Psoas muscle (tissue), 8 donors: ENCODE data around the gene EVI5L. TPM values are rescaled to one million over a fixed set of nuclear protein-coding genes. Genes with fewer than 3 reads are reported as not detected.

ENCODE experiments used
- ATAC-seq, 4 donors: fragments of 200-7000 bp; cut with Tn5 transposase; one replicate each; pipeline ENCODE4 v1.9.1; 2020; ENCODE audit warnings: moderate library complexity in 3 of 4, mild to moderate bottlenecking in 2 of 4
- DNase-seq, 2 donors: peaks; one replicate each; pipeline ENCODE4 v3.0.0-alpha.2; 2020
- H3K27ac ChIP-seq: fragments of 200-600 bp; one replicate; pipeline ENCODE4 v1.8.0; 2022
- H3K27me3 ChIP-seq, 3 donors: fragments of 200-600 bp in 1 of 3; one replicate each; pipeline versions ENCODE4 v1.6.1 to v1.8.0; 2013 to 2022; ENCODE audit warnings: low read length in 2 of 3, mild to moderate bottlenecking in 2 of 3, moderate library complexity in 1 of 3; ENCODE audit not compliant: insufficient read depth in 3 of 3
- H3K36me3 ChIP-seq, 2 donors: fragments of 200-600 bp in 1 of 2; one replicate each; pipeline versions ENCODE4 v1.6.1 to v1.8.0; 2013 to 2022; ENCODE audit warnings: low read depth in 1 of 2, mild to moderate bottlenecking in 1 of 2, moderate library complexity in 1 of 2; ENCODE audit not compliant: insufficient read depth in 1 of 2
- H3K4me1 ChIP-seq: fragments of 200-600 bp; one replicate; pipeline ENCODE4 v1.8.0; 2022
- H3K4me3 ChIP-seq: fragments of 200-600 bp; one replicate; pipeline ENCODE4 v1.8.0; 2022; ENCODE audit warnings: mild to moderate bottlenecking
- H3K9me3 ChIP-seq: fragments of 200-600 bp; one replicate; pipeline ENCODE4 v1.8.0; 2022
- WGBS, 3 donors: extraction: QIAGEN DNeasy Blood & Tissue Kit; methylation state at CpG; one replicate each; pipeline versions ENCODE4 v1.1.6 to v1.1.7; 2013; 5-methylcytosine and 5-hydroxymethylcytosine counted together
- intact Hi-C, 2 donors: fragments of 100-400 bp; cut with DNase I; formaldehyde crosslinking; loops; one replicate each; pipeline versions ENCODE4 v1.11.0 to v1.14.2; 2022
- polyA plus RNA-seq, 3 donors: library from polyadenylated mRNA; stranded (reverse); fragments of 200-250 nt; gene quantifications; one replicate each; pipeline ENCODE4 v1.2.3, GENCODE V29; 2013
- total RNA-seq, 4 donors: library from RNA; stranded (reverse); fragmentation: NEBNext Ultra II Directional in 2 of 4; extraction: Animal tissue kit (Norgen Biotek cat#: 25700) in 2 of 4; gene quantifications; one replicate each; pipeline versions ENCODE4 v1.2.1 to v1.2.4, GENCODE V29; 2021 to 2023
- TF ChIP-seq, protein P1 (sequence below): fragments of 200-600 bp; IDR thresholded peaks from one replicate; pipeline ENCODE4 v1.8.0; 2022; ENCODE audit warnings: antibody characterized with exemption
- donor health status: healthy with polysubstance abuse.
- donor health status: DM: no; HTN: no; CAD: no; lungs with moderate emphysema.
- donor health status: Bipolar disorder and iron deficiency.
- donor health status: healthy.
- donor health status: DM: yes; HTN: yes; CAD: no.
- donor health status: DM: no; HTN: no; CAD: no.
- donor health status: DM: no; HTN: no; CAD: no.
- donor health status: DM: yes; HTN: yes; CAD: no.

The EVI5L gene
- total and polyA plus RNA-seq, 7 donors: 5.8 to 25.9 (median 13.9) TPM

DNA sequence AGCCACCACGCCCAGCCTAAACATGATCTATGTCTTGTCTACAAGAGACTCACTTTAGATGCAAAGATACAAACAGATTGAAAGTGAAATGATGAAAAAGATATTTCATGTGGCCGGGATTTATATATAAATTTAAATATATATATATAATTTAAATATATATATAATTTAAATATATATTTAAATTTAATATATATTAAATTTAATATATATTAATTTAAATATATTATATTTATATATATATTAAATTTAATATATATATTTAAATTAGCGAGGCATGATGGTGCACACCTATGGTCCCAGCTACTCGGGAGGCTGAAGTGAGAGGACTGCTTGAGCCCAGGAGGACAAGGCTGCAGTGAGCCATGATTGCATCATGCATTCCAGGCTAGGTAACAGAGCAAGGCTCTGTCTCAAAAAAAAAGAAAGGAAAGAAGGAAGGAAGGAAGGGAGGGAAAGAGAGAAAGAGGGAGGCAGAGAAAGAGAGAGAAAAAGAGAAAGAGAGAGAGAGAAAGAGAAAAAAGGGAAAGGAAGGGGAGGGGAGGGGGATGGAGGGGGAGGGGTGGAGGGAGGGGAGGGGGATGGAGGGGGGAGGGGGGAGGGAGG is 7.0 kb upstream of the EVI5L start:
- H3K27ac ChIP-seq: no peak overlapping the region
- H3K36me3 ChIP-seq: no peaks in the 10 kb centered on the region
- H3K4me3 ChIP-seq: no peak overlapping the region
- intact Hi-C loops: no loop called here
- ATAC-seq (no peak), DNase-seq (no peak)
- H3K9me3 ChIP-seq: peaks cover 4% of the 10 kb centered on the region
- H3K4me1 ChIP-seq: no peaks in the 10 kb centered on the region
- TF ChIP-seq, protein P1, sequence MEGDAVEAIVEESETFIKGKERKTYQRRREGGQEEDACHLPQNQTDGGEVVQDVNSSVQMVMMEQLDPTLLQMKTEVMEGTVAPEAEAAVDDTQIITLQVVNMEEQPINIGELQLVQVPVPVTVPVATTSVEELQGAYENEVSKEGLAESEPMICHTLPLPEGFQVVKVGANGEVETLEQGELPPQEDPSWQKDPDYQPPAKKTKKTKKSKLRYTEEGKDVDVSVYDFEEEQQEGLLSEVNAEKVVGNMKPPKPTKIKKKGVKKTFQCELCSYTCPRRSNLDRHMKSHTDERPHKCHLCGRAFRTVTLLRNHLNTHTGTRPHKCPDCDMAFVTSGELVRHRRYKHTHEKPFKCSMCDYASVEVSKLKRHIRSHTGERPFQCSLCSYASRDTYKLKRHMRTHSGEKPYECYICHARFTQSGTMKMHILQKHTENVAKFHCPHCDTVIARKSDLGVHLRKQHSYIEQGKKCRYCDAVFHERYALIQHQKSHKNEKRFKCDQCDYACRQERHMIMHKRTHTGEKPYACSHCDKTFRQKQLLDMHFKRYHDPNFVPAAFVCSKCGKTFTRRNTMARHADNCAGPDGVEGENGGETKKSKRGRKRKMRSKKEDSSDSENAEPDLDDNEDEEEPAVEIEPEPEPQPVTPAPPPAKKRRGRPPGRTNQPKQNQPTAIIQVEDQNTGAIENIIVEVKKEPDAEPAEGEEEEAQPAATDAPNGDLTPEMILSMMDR: no peak
- WGBS, 3 donors: 82 to 93% (median 90%) methylated on average over 4 of the region's 4 CpGs
- H3K27me3 ChIP-seq: peaks cover 0 to 37% (median 0%) of the 10 kb centered on the region in 3 donors

DNA sequence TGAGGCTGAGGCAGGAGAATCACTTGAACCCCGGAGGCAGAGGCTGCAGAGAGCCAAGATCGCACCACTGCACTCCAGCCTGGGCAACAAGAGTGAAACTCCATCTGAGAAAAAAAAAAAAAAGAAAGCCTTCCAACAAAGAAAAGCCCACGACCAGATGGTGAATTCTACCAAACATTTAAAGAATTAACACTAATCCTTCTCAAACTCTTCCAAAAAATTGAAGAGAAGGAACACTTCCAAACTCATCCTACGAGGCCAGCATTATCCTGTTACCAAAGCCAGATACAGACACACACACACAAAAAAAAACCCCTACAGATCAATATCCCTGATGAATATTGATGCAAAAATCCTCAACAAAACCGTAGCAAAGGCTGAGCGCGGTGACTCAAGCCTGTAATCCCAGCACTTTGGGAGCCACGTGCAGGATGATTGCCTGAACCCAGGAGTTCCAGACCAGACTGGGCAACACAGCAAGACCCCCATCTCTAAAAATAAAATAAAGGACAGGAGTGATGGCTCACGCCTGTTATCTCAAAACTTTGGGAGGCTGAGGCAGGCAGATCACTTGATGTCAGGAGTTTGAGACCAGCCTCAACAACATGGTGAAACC is 6.2 kb upstream of the EVI5L start:
- Histone ChIP-seq H3K36me3 (no peaks in the 10 kb centered on the region), H3K4me1 (no peaks in the 10 kb centered on the region), H3K27me3 (peaks cover 0 to 37% (median 0%) of the 10 kb centered on the region in 3 donors), H3K27ac (no peak overlapping the region), H3K4me3 (no peak overlapping the region), H3K9me3 (peaks cover 2% of the 10 kb centered on the region)
- intact Hi-C loops: no loop called here
- no peak for ATAC-seq
- WGBS, 3 donors: 14 to 28% (median 20%) methylated on average over 9 of the region's 9 CpGs
- no peak for DNase-seq
- TF ChIP-seq, protein P1: no peak

DNA sequence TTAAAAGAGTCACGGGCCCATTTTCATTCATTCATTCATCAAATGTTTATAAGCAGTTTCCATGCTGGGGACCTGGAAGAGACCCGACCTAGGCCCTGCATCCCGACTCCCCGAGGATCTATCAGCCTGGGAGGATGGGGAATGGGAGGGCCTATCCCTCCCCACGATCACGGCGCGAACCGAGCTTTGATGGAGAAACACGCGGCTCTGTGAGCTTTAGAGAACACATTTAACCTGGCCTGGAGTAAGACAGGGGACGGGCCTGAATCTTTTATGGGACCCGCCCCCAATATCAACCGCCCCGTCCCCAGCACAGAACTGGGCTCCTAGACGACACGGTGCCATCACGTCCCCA is 875 bp upstream of the EVI5L start:
- TF ChIP-seq, protein P1: no peak
- H3K9me3 ChIP-seq: no peaks in the 10 kb centered on the region
- H3K4me1 ChIP-seq: no peaks in the 10 kb centered on the region
- WGBS, 3 donors: 5 to 7% (median 6%) methylated on average over 18 of the region's 18 CpGs
- H3K36me3 ChIP-seq: no peaks in the 10 kb centered on the region
- ATAC-seq: no peak
- no peak for DNase-seq
- H3K27ac ChIP-seq: no peak overlapping the region
- intact Hi-C loops: no loop called here
- H3K4me3 ChIP-seq: peak overlapping the region; percentile 73
- peaks cover 0 to 17% (median 0%) of the 10 kb centered on the region in 3 donors for H3K27me3 ChIP-seq

DNA sequence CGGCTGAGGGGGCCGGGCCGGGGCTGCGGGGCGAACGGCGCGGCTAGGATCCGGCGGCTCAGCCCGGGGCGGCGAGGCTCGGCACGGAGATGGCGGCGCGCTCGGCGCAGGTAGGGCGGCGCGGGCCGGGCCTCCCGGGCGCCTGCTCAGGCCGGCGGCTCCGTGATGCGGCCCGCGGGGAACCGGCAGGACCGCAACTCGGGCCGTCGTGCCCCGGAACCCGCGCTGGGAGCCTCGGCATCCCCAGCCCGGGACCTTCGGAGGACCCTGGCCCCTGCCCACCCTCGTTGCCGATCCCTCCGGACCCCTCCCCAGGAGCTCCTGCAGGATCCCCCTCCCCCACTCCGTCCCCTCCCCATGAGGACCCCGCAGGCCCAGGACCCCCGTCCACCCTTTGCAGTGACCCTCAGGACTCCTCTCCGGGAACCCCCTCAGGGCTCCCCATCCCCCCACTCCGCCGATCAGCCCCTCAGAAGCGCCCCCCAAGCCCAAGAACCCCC is 304 bp downstream of the EVI5L start:
- H3K4me3 ChIP-seq: peak overlapping the region; percentile 73
- ATAC-seq: no peak
- DNase-seq: peak; percentile 35 to 68
- H3K27me3 ChIP-seq: peaks cover 0 to 8% (median 0%) of the 10 kb centered on the region in 3 donors
- H3K9me3 ChIP-seq: no peaks in the 10 kb centered on the region
- TF ChIP-seq, protein P1: no peak
- intact Hi-C loops: no loop called here
- H3K4me1 ChIP-seq: no peaks in the 10 kb centered on the region
- WGBS, 3 donors: 0 to 2% (median 1%) methylated on average over 8 to 53 of the region's 53 CpGs
- no peaks in the 10 kb centered on the region for H3K36me3 ChIP-seq
- no peak overlapping the region for H3K27ac ChIP-seq
